B cell (primary cell): ENCODE measurements around the gene FRMD8.

Source experiments
- EZH2 ChIP-seq: IDR thresholded peaks from 2 replicates; pipeline ENCODE4 v1.6.1; 2012; ENCODE audit warnings: borderline replicate concordance, low read depth, mild to moderate bottlenecking, moderate library complexity, low read length; ENCODE audit not compliant: insufficient read depth, poor library complexity, severe bottlenecking
- TF ChIP-seq, protein P1 (sequence below): fragments of 200-600 bp; IDR thresholded peaks from one replicate; pipeline ENCODE4 v1.8.0; 2022; ENCODE audit warnings: antibody characterized with exemption, mild to moderate bottlenecking

DNA sequence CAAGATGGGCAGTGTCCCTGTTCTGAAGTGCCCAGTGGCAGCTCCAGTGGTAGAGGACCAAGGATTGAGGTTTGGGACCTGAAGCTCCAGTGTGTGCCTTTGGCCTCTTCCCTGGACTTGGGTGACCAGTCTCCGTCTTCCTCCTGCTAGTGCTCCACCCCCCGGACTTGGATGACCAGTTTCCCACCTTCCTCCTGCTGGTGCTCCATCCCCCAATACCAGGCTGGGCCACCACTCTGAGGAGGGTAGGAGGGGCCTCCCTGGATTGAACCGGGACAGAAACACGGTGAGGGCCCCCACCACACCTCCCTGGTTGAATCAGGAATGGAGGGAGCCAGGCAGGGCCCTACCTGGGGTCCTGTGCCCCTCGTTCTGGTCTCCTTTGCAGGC is 25.2 kb downstream of the FRMD8 start:
- TF ChIP-seq, protein P1, sequence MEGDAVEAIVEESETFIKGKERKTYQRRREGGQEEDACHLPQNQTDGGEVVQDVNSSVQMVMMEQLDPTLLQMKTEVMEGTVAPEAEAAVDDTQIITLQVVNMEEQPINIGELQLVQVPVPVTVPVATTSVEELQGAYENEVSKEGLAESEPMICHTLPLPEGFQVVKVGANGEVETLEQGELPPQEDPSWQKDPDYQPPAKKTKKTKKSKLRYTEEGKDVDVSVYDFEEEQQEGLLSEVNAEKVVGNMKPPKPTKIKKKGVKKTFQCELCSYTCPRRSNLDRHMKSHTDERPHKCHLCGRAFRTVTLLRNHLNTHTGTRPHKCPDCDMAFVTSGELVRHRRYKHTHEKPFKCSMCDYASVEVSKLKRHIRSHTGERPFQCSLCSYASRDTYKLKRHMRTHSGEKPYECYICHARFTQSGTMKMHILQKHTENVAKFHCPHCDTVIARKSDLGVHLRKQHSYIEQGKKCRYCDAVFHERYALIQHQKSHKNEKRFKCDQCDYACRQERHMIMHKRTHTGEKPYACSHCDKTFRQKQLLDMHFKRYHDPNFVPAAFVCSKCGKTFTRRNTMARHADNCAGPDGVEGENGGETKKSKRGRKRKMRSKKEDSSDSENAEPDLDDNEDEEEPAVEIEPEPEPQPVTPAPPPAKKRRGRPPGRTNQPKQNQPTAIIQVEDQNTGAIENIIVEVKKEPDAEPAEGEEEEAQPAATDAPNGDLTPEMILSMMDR, result no peak
- TF ChIP-seq EZH2, result no peak
